HepG2 (cell line): ENCODE results near the gene STAP2. TPM values are rescaled to one million over a fixed set of nuclear protein-coding genes. Genes with fewer than 3 reads are reported as not detected.
A peak's percentile ranks its signal among the peaks of the same experiment; 100 is the strongest.

ENCODE experiments used
- ATF1 ChIP-seq: IDR thresholded peaks from 2 replicates; pipeline ENCODE4 v1.6.1; 2016; ENCODE audit warnings: mild to moderate bottlenecking, control low read depth
- BCL6 ChIP-seq: IDR thresholded peaks from 2 replicates; pipeline ENCODE4 v1.6.1; 2016; ENCODE audit warnings: missing genetic modification reagents, missing compliant biosample characterization
- DMAP1 ChIP-seq: IDR thresholded peaks from 2 replicates; pipeline ENCODE4 v1.6.1; 2016
- FOXM1 ChIP-seq: sonication (generic); formaldehyde crosslinking; IDR thresholded peaks from 2 replicates; pipeline ENCODE4 v1.5.0; 2020; ENCODE audit warnings: missing genetic modification reagents
- SP5 ChIP-seq: IDR thresholded peaks from 2 replicates; pipeline ENCODE4 v1.6.1; 2016; ENCODE audit warnings: low read depth, borderline replicate concordance
- STAG1 ChIP-seq: sonication (generic); formaldehyde crosslinking; IDR thresholded peaks from 2 replicates; pipeline ENCODE4 v1.4.0; 2020; ENCODE audit warnings: missing genetic modification reagents
- ZBTB21 ChIP-seq: sonication (generic); formaldehyde crosslinking; IDR thresholded peaks from 2 replicates; pipeline ENCODE4 v1.4.0; 2020; ENCODE audit warnings: missing genetic modification reagents
- ZFYVE20 ChIP-seq: sonication (generic); formaldehyde crosslinking; IDR thresholded peaks from 2 replicates; pipeline ENCODE4 v1.8.0; 2023; ENCODE audit warnings: low read depth, mild to moderate bottlenecking, moderate library complexity, missing genetic modification reagents, borderline replicate concordance
- ZNF367 ChIP-seq: sonication (generic); formaldehyde crosslinking; IDR thresholded peaks from 2 replicates; pipeline ENCODE4 v1.4.0; 2020; ENCODE audit warnings: missing genetic modification reagents, borderline replicate concordance
- ZNF451 ChIP-seq: sonication (generic); formaldehyde crosslinking; IDR thresholded peaks from 2 replicates; pipeline ENCODE4 v1.5.0; 2020; ENCODE audit warnings: mild to moderate bottlenecking, missing genetic modification reagents
- polyA plus RNA-seq, 8 experiments: library from polyadenylated mRNA; depleted of rRNA in 3 of 8; stranded (reverse) in 7 of 8; unstranded in 1 of 8; fragments of >200 nt; fragmentation: Illumina TruSeq in 4 of 8; extraction: Trizol in 4 of 8; gene quantifications; 2 replicates each; pipeline versions ENCODE4 v1.2.1 to v1.2.3, GENCODE V29; 2011 to 2016; ENCODE audit warnings: low read depth in 4 of 8, missing spikeins in 1 of 8, mixed read lengths in 1 of 8; ENCODE audit not compliant: insufficient read depth in 1 of 8
- total RNA-seq, 5 experiments: library from RNA; depleted of rRNA; stranded (reverse); fragments of >200 nt; fragmentation: Illumina TruSeq; extraction: Trizol; gene quantifications; 2 replicates each; pipeline ENCODE4 v1.2.3, GENCODE V29; 2016; ENCODE audit warnings: low read depth in 1 of 5
- TF ChIP-seq, protein P1 (sequence below): sonication (generic); formaldehyde crosslinking; IDR thresholded peaks from 2 replicates; pipeline ENCODE4 v1.4.0; 2020; ENCODE audit warnings: mild to moderate bottlenecking, missing genetic modification reagents
- TF ChIP-seq, protein P2 (sequence below): sonication (generic); formaldehyde crosslinking; IDR thresholded peaks from 2 replicates; pipeline ENCODE4 v1.4.0; 2020; ENCODE audit warnings: missing genetic modification reagents
- TF ChIP-seq, protein P3 (sequence below): sonication (generic); formaldehyde crosslinking; IDR thresholded peaks from 2 replicates; pipeline ENCODE4 v1.8.0; 2022; ENCODE audit warnings: mild to moderate bottlenecking, missing genetic modification reagents; ENCODE audit not compliant: insufficient replicate concordance
- TF ChIP-seq, protein P4 (sequence below): sonication (generic); formaldehyde crosslinking; conservative IDR thresholded peaks from 2 replicates; pipeline ENCODE4 v1.5.0; 2020; ENCODE audit warnings: missing genetic modification reagents

The STAP2 gene
- total and polyA plus RNA-seq, 2 of the 13 experiments (the other 11 are each of a cell fraction or from before 2014, with no cell fraction given) = 39.0 to 43.7 TPM

DNA sequence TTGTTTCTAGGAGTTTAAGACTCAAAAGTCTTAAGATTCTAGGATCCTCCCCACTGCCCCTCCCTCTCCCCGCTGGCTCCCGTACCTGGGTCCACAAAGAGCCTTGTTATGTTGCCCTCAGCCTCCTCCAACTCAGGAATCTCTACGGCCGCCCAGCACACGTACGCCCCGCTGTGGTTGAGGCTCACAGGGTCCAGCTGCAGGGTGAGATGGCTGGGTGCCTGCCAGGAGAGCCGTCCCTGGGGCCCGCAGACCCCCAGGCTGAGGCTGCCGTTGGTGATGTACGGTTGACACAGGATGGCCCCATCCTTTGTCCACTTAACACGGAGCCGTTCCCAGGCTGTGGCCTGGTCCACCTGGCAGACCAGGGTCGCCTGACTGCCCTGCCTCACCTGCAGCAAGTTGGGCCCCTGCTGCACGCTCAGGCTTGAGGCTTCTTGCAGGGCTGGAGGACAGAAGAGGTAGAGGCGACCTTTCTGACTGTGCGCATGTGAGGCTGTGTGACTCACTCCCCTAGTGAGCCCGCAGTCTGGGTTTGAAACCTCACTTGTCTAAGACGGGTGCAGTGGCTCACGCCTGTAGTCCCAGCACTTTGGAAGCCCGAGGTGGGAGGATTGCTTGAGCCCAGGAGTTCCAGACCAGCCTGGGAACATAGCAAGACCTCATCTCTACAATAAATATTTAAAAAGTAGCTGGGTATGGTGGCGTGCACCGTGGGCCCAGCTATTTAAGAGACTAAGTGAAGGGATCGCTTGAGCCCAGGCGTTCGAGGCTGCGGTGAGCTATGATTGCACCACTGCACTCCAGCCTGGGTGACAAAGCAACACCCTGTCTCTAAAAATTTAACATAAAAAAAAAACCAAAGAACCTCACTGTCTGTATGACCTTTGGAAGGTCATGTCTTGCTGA is 40.5 kb downstream of the STAP2 start (continued):
- TF ChIP-seq, protein P1, sequence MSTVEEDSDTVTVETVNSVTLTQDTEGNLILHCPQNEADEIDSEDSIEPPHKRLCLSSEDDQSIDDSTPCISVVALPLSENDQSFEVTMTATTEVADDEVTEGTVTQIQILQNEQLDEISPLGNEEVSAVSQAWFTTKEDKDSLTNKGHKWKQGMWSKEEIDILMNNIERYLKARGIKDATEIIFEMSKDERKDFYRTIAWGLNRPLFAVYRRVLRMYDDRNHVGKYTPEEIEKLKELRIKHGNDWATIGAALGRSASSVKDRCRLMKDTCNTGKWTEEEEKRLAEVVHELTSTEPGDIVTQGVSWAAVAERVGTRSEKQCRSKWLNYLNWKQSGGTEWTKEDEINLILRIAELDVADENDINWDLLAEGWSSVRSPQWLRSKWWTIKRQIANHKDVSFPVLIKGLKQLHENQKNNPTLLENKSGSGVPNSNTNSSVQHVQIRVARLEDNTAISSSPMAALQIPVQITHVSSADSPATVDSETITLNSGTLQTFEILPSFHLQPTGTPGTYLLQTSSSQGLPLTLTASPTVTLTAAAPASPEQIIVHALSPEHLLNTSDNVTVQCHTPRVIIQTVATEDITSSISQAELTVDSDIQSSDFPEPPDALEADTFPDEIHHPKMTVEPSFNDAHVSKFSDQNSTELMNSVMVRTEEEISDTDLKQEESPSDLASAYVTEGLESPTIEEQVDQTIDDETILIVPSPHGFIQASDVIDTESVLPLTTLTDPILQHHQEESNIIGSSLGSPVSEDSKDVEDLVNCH (CRISPR knock-in tag) = no peak
- no peak for TF ChIP-seq FOXM1 (CRISPR knock-in tag)
- TF ChIP-seq SP5 (CRISPR knock-in tag) = no peak
- TF ChIP-seq, protein P2, sequence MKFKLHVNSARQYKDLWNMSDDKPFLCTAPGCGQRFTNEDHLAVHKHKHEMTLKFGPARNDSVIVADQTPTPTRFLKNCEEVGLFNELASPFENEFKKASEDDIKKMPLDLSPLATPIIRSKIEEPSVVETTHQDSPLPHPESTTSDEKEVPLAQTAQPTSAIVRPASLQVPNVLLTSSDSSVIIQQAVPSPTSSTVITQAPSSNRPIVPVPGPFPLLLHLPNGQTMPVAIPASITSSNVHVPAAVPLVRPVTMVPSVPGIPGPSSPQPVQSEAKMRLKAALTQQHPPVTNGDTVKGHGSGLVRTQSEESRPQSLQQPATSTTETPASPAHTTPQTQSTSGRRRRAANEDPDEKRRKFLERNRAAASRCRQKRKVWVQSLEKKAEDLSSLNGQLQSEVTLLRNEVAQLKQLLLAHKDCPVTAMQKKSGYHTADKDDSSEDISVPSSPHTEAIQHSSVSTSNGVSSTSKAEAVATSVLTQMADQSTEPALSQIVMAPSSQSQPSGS (CRISPR knock-in tag) = no peak
- TF ChIP-seq ZNF451 (CRISPR knock-in tag) = no peak
- TF ChIP-seq ZFYVE20 (CRISPR knock-in tag) = no peak
- no peak for TF ChIP-seq ZBTB21
- no peak for TF ChIP-seq ZNF367 (CRISPR knock-in tag)
- no peak for TF ChIP-seq ATF1 (CRISPR knock-in tag)
- TF ChIP-seq, protein P3, sequence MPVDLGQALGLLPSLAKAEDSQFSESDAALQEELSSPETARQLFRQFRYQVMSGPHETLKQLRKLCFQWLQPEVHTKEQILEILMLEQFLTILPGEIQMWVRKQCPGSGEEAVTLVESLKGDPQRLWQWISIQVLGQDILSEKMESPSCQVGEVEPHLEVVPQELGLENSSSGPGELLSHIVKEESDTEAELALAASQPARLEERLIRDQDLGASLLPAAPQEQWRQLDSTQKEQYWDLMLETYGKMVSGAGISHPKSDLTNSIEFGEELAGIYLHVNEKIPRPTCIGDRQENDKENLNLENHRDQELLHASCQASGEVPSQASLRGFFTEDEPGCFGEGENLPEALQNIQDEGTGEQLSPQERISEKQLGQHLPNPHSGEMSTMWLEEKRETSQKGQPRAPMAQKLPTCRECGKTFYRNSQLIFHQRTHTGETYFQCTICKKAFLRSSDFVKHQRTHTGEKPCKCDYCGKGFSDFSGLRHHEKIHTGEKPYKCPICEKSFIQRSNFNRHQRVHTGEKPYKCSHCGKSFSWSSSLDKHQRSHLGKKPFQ (CRISPR knock-in tag) = no peak
- TF ChIP-seq, protein P4, sequence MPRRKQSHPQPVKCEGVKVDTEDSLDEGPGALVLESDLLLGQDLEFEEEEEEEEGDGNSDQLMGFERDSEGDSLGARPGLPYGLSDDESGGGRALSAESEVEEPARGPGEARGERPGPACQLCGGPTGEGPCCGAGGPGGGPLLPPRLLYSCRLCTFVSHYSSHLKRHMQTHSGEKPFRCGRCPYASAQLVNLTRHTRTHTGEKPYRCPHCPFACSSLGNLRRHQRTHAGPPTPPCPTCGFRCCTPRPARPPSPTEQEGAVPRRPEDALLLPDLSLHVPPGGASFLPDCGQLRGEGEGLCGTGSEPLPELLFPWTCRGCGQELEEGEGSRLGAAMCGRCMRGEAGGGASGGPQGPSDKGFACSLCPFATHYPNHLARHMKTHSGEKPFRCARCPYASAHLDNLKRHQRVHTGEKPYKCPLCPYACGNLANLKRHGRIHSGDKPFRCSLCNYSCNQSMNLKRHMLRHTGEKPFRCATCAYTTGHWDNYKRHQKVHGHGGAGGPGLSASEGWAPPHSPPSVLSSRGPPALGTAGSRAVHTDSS (CRISPR knock-in tag) = no peak
- no peak for TF ChIP-seq BCL6 (CRISPR knock-in tag)
- no peak for TF ChIP-seq DMAP1 (CRISPR knock-in tag)
- peak; percentile 63 for TF ChIP-seq STAG1
